Adipocyte (in vitro differentiated cells): ENCODE measurements around the gene ANGPTL4.

ENCODE experiments used
- DNase-seq: peaks from one replicate; pipeline ENCODE4 v3.0.0-alpha.2; 2015; ENCODE audit warnings: low read depth
- H3K27me3 ChIP-seq: replicated peaks from 2 replicates; pipeline ENCODE4 v1.7.0; 2013; ENCODE audit warnings: mild to moderate bottlenecking, low read length, moderate library complexity; ENCODE audit not compliant: control insufficient read depth, insufficient read depth
- H3K36me3 ChIP-seq: 2 replicates; pipeline ENCODE4 v1.7.0; 2013; ENCODE audit warnings: low read length, mild to moderate bottlenecking, moderate library complexity; ENCODE audit not compliant: control insufficient read depth, insufficient read depth, severe bottlenecking
- H3K4me1 ChIP-seq: 2 replicates; pipeline ENCODE4 v1.7.0; 2013; ENCODE audit warnings: mild to moderate bottlenecking, low read length, moderate library complexity; ENCODE audit not compliant: control insufficient read depth, insufficient read depth
- H3K4me3 ChIP-seq: 2 replicates; pipeline ENCODE4 v1.7.0; 2013; ENCODE audit warnings: mild to moderate bottlenecking, low read length, moderate library complexity
- H3K9ac ChIP-seq: 2 replicates; pipeline ENCODE4 v1.7.0; 2013; ENCODE audit warnings: mild to moderate bottlenecking, low read length, moderate library complexity
- H3K9me3 ChIP-seq: 2 replicates; pipeline ENCODE4 v1.7.0; 2013; ENCODE audit warnings: mild to moderate bottlenecking, low read length, moderate library complexity; ENCODE audit not compliant: control insufficient read depth

ANGPTL4 gene

GRCh38 chr19:8412783-8413628 lies 49.1 kb downstream of the ANGPTL4 start, which contains the start of gene MARCHF2:
MARCHF2 (plus strand) TSS chr19:8413305; CDS start chr19:8421841, 8,536 bp downstream.
- Histone ChIP-seq H3K4me1 (peaks cover 19% of the 10 kb centered on the region), H3K36me3 (no peaks in the 10 kb centered on the region), H3K9ac (peak within 1 kb of the TSS; percentile 87), H3K27me3 (no peaks in the 10 kb centered on the region), H3K9me3 (no peaks in the 10 kb centered on the region), H3K4me3 (peak within 1 kb of the TSS; percentile 86)
- DNase-seq = peak; percentile 98

- peaks cover 19% of the 10 kb centered on the region for H3K4me1 ChIP-seq
- DNase-seq = no peak
- H3K27me3 ChIP-seq = no peaks in the 10 kb centered on the region
- H3K9ac ChIP-seq = peak overlapping the region; percentile 87
- H3K4me3 ChIP-seq = peak overlapping the region; percentile 86
- H3K36me3 ChIP-seq = no peaks in the 10 kb centered on the region
- no peaks in the 10 kb centered on the region for H3K9me3 ChIP-seq
Measured at GRCh38 chr19:8413629-8413995, 49.7 kb downstream of the ANGPTL4 start.

- H3K4me3 ChIP-seq = no peak overlapping the region
- H3K9me3 ChIP-seq = no peaks in the 10 kb centered on the region
- peaks cover 19% of the 10 kb centered on the region for H3K4me1 ChIP-seq
- no peaks in the 10 kb centered on the region for H3K27me3 ChIP-seq
- no peaks in the 10 kb centered on the region for H3K36me3 ChIP-seq
- no peak for DNase-seq
- no peak overlapping the region for H3K9ac ChIP-seq
Measured at GRCh38 chr19:8416796-8417195, 52.8 kb downstream of the ANGPTL4 start.

GRCh38 chr19:8421484-8422461 lies 57.8 kb downstream of the ANGPTL4 start:
- Histone ChIP-seq H3K9me3 (no peaks in the 10 kb centered on the region), H3K4me3 (no peak overlapping the region), H3K27me3 (no peaks in the 10 kb centered on the region), H3K4me1 (peaks cover 25% of the 10 kb centered on the region), H3K36me3 (no peaks in the 10 kb centered on the region), H3K9ac (no peak overlapping the region)
- DNase-seq = no peak

- H3K9ac ChIP-seq = peak overlapping the region; percentile 79
- no peaks in the 10 kb centered on the region for H3K9me3 ChIP-seq
- no peaks in the 10 kb centered on the region for H3K36me3 ChIP-seq
- H3K4me3 ChIP-seq = peak overlapping the region; percentile 65
- peak; percentile 98 for DNase-seq
- peaks cover 19% of the 10 kb centered on the region for H3K4me1 ChIP-seq
- no peaks in the 10 kb centered on the region for H3K27me3 ChIP-seq
Measured at GRCh38 chr19:8423817-8424223, 59.9 kb downstream of the ANGPTL4 start.
